Measurements from ENCODE around the gene KCNQ1.

DNA sequence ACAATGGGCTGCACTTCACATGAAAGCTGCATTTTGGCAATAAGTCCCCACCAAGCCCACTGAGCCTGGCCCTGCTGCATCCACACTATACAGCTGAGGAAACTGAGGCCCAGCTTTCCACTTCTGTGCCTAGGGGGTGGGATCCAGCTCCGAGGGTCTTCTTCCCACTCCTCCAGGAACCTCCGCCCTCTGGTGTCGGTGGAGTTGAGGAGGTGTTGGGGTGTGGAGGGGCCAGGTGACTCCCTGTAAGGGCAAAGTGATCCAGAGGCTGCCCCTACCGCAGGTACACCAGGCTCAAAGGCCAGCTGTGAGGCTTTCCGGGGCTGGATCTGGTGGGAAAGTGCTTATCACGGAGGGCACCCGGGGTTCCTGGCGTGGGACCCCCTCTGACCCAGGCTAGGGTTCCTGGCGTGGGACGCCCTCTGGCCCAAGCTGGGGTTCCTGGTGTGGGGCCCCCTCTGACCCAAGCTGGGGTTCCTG lies 125.0 kb downstream of the KCNQ1 start:
- TF ChIP-seq POLR2A (IDR thresholded peaks at IDR 0.05; ENCODE audit: low read length), result no peak
- TF ChIP-seq GATA1 (IDR thresholded peaks at IDR 0.05; ENCODE audit: low read depth, low read length), result no peak
